Measurements from ENCODE around the gene LRR1.
"Not testable (repeated sequence)": the region's sequence is repeated elsewhere in the genome, so short reads cannot be mapped to it uniquely, and the experiment has no call there.

LRR1 gene

DNA sequence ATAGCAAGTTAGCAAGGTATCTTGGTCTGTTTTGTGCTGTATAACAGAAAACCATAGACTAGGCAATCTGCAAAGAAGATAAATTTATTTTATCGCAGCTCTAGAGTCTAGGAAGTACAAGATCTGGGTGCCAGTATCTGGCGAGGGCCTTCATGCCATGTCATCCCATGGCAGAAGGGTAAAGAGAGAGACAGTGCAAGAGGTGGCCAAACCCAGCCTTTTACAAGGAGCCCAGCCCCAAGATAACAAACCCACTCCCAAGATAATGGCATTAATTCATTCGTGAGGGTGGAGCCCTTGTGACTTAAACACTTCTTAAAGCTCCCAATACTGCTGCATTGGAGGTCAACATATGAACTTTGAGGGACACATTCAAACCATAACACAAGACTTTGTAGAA, 29.5 kb upstream of the LRR1 start:
- no peaks in the 10 kb centered on the region for H3K27me3 ChIP-seq (ENCODE audit: control insufficient read depth, insufficient read depth, low read length)
- no peaks in the 10 kb centered on the region for H3K36me3 ChIP-seq (ENCODE audit: control insufficient read depth, insufficient read depth, low read length)
- DNase-seq (ENCODE audit: low read depth, low spot score) = no peak
- H3K4me1 ChIP-seq (ENCODE audit: control insufficient read depth, insufficient read depth, low read length) = no peaks in the 10 kb centered on the region
- no peak overlapping the region for H3K27ac ChIP-seq (ENCODE audit: low read length)
- no peaks in the 10 kb centered on the region for H3K9me3 ChIP-seq (ENCODE audit: control insufficient read depth, insufficient read depth, low read length)
- H3K4me3 ChIP-seq (ENCODE audit: low read length) = no peak overlapping the region
- WGBS (ENCODE audit: insufficient coverage, insufficient read length) = no CpG with 5 or more reads among the region's 3 CpGs

DNA sequence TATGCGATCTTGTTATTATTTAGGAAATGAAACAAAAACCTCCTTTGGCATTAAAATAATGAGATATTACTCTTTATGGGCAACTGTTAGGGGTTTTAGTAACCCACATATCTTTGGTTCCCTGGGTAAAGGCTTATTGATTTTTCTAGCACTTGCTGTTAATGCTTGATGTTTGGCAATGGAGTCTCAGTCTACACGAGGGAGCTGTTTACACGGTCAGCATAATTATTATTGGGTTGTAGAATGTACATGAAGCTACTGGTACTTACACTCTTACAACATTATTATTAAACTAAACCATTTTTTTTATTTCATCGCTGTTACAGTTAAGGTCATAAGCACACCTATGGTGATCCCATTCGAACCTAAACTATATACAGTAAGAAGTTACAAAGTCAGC, 24.7 kb upstream of the LRR1 start:
- no CpG with 5 or more reads among the region's 5 CpGs for WGBS (ENCODE audit: insufficient coverage, insufficient read length)
- H3K27ac ChIP-seq (ENCODE audit: low read length) = no peak overlapping the region

GRCh38 chr14:49578141-49578540, 20.6 kb upstream of the LRR1 start:
- no peak for DNase-seq (ENCODE audit: low read depth, low spot score)
- Histone ChIP-seq H3K36me3 (ENCODE audit: control insufficient read depth, insufficient read depth, low read length) (peaks cover 12% of the 10 kb centered on the region; the same call in 1 of the 2 replicates), H3K27ac (ENCODE audit: low read length) (no peak overlapping the region), H3K27me3 (ENCODE audit: control insufficient read depth, insufficient read depth, low read length) (no peaks in the 10 kb centered on the region), H3K4me3 (ENCODE audit: low read length) (no peak overlapping the region), H3K4me1 (ENCODE audit: control insufficient read depth, insufficient read depth, low read length) (peaks cover 1% of the 10 kb centered on the region; the same call in 1 of the 2 replicates), H3K9me3 (ENCODE audit: control insufficient read depth, insufficient read depth, low read length) (no peaks in the 10 kb centered on the region)
- 100% methylated on average over 1 of the region's 1 CpG for WGBS (ENCODE audit: insufficient coverage, insufficient read length)

More for the DNA sequence above, 24.7 kb upstream of the LRR1 start:
- H3K9me3 ChIP-seq (ENCODE audit: control insufficient read depth, insufficient read depth, low read length) = no peaks in the 10 kb centered on the region
- no peak for DNase-seq (ENCODE audit: low read depth, low spot score)
- H3K36me3 ChIP-seq (ENCODE audit: control insufficient read depth, insufficient read depth, low read length) = peaks cover 6% of the 10 kb centered on the region; the same call in 1 of the 2 replicates
- no peaks in the 10 kb centered on the region for H3K27me3 ChIP-seq (ENCODE audit: control insufficient read depth, insufficient read depth, low read length)
- no peak overlapping the region for H3K4me3 ChIP-seq (ENCODE audit: low read length)
- H3K4me1 ChIP-seq (ENCODE audit: control insufficient read depth, insufficient read depth, low read length) = no peaks in the 10 kb centered on the region

DNA sequence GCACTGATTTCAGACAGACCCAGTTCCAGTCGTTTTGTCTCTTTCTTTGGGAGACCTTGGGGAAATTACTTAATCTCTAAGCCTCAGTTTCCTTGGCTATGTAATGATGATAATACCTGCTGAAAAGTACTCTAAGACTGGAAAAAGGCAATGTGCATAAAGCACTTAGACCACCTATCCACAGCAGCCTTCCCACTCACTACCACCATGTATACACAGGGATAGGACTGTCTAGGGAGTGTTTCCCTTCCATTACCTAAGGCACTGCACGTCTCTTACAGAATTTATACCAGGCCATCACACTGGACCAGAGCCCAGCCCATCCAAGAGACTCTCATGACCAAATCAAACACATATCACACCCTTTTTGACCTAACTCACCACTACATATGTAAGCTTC, 18.9 kb upstream of the LRR1 start:
- Histone ChIP-seq H3K9me3 (ENCODE audit: control insufficient read depth, insufficient read depth, low read length) (no peaks in the 10 kb centered on the region), H3K4me3 (ENCODE audit: low read length) (no peak overlapping the region), H3K36me3 (ENCODE audit: control insufficient read depth, insufficient read depth, low read length) (peaks cover 22% of the 10 kb centered on the region), H3K4me1 (ENCODE audit: control insufficient read depth, insufficient read depth, low read length) (peaks cover 4% of the 10 kb centered on the region; the same call in 1 of the 2 replicates), H3K27ac (ENCODE audit: low read length) (no peak overlapping the region), H3K27me3 (ENCODE audit: control insufficient read depth, insufficient read depth, low read length) (no peaks in the 10 kb centered on the region)
- DNase-seq (ENCODE audit: low read depth, low spot score) = no peak
- no CpG with 5 or more reads among the region's 2 CpGs for WGBS (ENCODE audit: insufficient coverage, insufficient read length)

- H3K36me3 ChIP-seq (ENCODE audit: control insufficient read depth, insufficient read depth, low read length) = peaks cover 22% of the 10 kb centered on the region
- H3K4me3 ChIP-seq (ENCODE audit: low read length) = no peak overlapping the region
- no peak for DNase-seq (ENCODE audit: low read depth, low spot score)
- peaks cover 4% of the 10 kb centered on the region; the same call in 1 of the 2 replicates for H3K4me1 ChIP-seq (ENCODE audit: control insufficient read depth, insufficient read depth, low read length)
- no peak overlapping the region for H3K27ac ChIP-seq (ENCODE audit: low read length)
- no CpG with 5 or more reads among the region's 9 CpGs for WGBS (ENCODE audit: insufficient coverage, insufficient read length)
- no peaks in the 10 kb centered on the region for H3K9me3 ChIP-seq (ENCODE audit: control insufficient read depth, insufficient read depth, low read length)
- H3K27me3 ChIP-seq (ENCODE audit: control insufficient read depth, insufficient read depth, low read length) = no peaks in the 10 kb centered on the region
These were observed 17.3 kb upstream of the LRR1 start for GRCh38 chr14:49581209-49582112.

- Histone ChIP-seq H3K27ac (ENCODE audit: low read length) (no peak overlapping the region), H3K4me3 (ENCODE audit: low read length) (no peak overlapping the region), H3K36me3 (ENCODE audit: control insufficient read depth, insufficient read depth, low read length) (peaks cover 20% of the 10 kb centered on the region), H3K4me1 (ENCODE audit: control insufficient read depth, insufficient read depth, low read length) (peaks cover 4% of the 10 kb centered on the region; the same call in 1 of the 2 replicates), H3K9me3 (ENCODE audit: control insufficient read depth, insufficient read depth, low read length) (no peaks in the 10 kb centered on the region), H3K27me3 (ENCODE audit: control insufficient read depth, insufficient read depth, low read length) (no peaks in the 10 kb centered on the region)
- WGBS (ENCODE audit: insufficient coverage, insufficient read length) = 100% methylated on average over 1 of the region's 4 CpGs
- DNase-seq (ENCODE audit: low read depth, low spot score) = no peak
These were observed 16.4 kb upstream of the LRR1 start for GRCh38 chr14:49582113-49582977.

DNA sequence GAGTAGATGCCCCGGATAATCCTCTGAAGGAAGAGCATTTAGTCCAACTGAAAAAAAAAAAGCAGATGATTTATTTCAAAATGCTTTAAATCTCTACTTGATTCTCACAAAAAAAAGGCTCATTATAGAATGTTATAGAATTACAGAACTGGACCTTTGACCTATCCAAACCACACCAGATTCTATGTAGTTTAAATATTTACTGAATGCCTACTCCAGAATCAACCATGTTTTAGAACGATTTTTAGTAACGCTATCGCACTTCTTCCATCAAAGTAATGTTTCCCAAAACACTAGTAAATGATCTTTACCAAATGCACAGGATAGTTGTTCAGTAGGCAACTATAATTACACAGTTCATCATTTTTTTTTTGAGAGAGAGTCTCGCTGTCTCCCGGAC, 15.1 kb upstream of the LRR1 start:
- no peaks in the 10 kb centered on the region for H3K9me3 ChIP-seq (ENCODE audit: control insufficient read depth, insufficient read depth, low read length)
- H3K36me3 ChIP-seq (ENCODE audit: control insufficient read depth, insufficient read depth, low read length) = peaks cover 17% of the 10 kb centered on the region
- no peaks in the 10 kb centered on the region for H3K27me3 ChIP-seq (ENCODE audit: control insufficient read depth, insufficient read depth, low read length)
- DNase-seq (ENCODE audit: low read depth, low spot score) = no peak
- no peak overlapping the region for H3K27ac ChIP-seq (ENCODE audit: low read length)
- peaks cover 4% of the 10 kb centered on the region; the same call in 1 of the 2 replicates for H3K4me1 ChIP-seq (ENCODE audit: control insufficient read depth, insufficient read depth, low read length)
- no peak overlapping the region for H3K4me3 ChIP-seq (ENCODE audit: low read length)
- no CpG with 5 or more reads among the region's 6 CpGs for WGBS (ENCODE audit: insufficient coverage, insufficient read length)

- no peak for DNase-seq (ENCODE audit: low read depth, low spot score)
- WGBS (ENCODE audit: insufficient coverage, insufficient read length) = no CpG with 5 or more reads among the region's 11 CpGs
- Histone ChIP-seq H3K4me1 (ENCODE audit: control insufficient read depth, insufficient read depth, low read length) (peaks cover 4% of the 10 kb centered on the region; the same call in 1 of the 2 replicates), H3K27me3 (ENCODE audit: control insufficient read depth, insufficient read depth, low read length) (no peaks in the 10 kb centered on the region), H3K4me3 (ENCODE audit: low read length) (peak overlapping the region; percentile 21; the same call in 1 of the 2 replicates), H3K36me3 (ENCODE audit: control insufficient read depth, insufficient read depth, low read length) (peaks cover 17% of the 10 kb centered on the region), H3K27ac (ENCODE audit: low read length) (no peak overlapping the region), H3K9me3 (ENCODE audit: control insufficient read depth, insufficient read depth, low read length) (no peaks in the 10 kb centered on the region)
These were observed 14.7 kb upstream of the LRR1 start for GRCh38 chr14:49584058-49584457.

GRCh38 chr14:49584981-49585640, 13.6 kb upstream of the LRR1 start:
- peaks cover 17% of the 10 kb centered on the region for H3K36me3 ChIP-seq (ENCODE audit: control insufficient read depth, insufficient read depth, low read length)
- H3K27me3 ChIP-seq (ENCODE audit: control insufficient read depth, insufficient read depth, low read length); DNase-seq (ENCODE audit: low read depth, low spot score); H3K4me1 ChIP-seq (ENCODE audit: control insufficient read depth, insufficient read depth, low read length); H3K9me3 ChIP-seq (ENCODE audit: control insufficient read depth, insufficient read depth, low read length); H3K27ac ChIP-seq (ENCODE audit: low read length): not testable (repeated sequence)
- peak overlapping the region; percentile 72; the same call in 1 of the 2 replicates for H3K4me3 ChIP-seq (ENCODE audit: low read length)
- no CpG with 5 or more reads among the region's 32 CpGs for WGBS (ENCODE audit: insufficient coverage, insufficient read length)

Data from iPS DF 6.9 (cell line).